K562 (cell line): ENCODE measurements around the gene C8A. TPM values are rescaled to one million over a fixed set of nuclear protein-coding genes. Genes with fewer than 3 reads are reported as not detected.

ENCODE experiments used
- ATAC-seq: fragments of 200-7000 bp; cut with Tn5 transposase; 3 replicates; pipeline ENCODE4 v1.9.1; 2020; ENCODE audit warnings: moderate library complexity
- BruUV-seq: library from RNA; stranded (reverse); fragments of 400-500 nt; replicated peaks from 2 replicates; lab custom pipeline; 2021; lab: Mats Ljungman, UMichigan
- CTCF ChIA-PET: fragments of 300-600 bp; formaldehyde crosslinking; extraction: SDS; loops from one replicate; lab custom pipeline; 2021; ENCODE audit warnings: low intra/inter-chr PET ratio; lab: Yijun Ruan, JAX
- POLR2A ChIA-PET: fragments of 300-600, 350-650 bp; sonication (Branson Sonifier 250); formaldehyde crosslinking; extraction: SDS; loops from one replicate; lab custom pipeline; 2021; ENCODE audit warnings: antibody characterized with exemption, inconsistent platforms; lab: Yijun Ruan, JAX
- DNase-seq, 4 experiments: peaks; one replicate each; pipeline versions ENCODE4 v3.0.0 to v3.0.0-alpha.2; 2011 to 2018; ENCODE audit warnings: low spot score in 3 of 4, mixed read lengths in 3 of 4; ENCODE audit errors: extremely low read depth in 1 of 4
- FAIRE-seq: peaks from 2 replicates; lab custom pipeline; 2011; peaks lifted over from hg19 to GRCh38; lab: Jason Lieb, UNC
- H2AFZ ChIP-seq: 2 replicates; pipeline ENCODE4 v1.6.0; 2011; ENCODE audit warnings: low read depth, low read length, control low read depth, inconsistent platforms
- H3K27ac ChIP-seq: fragments of 200-600 bp; 3 replicates; pipeline ENCODE4 v1.8.0; 2011; ENCODE audit warnings: low read depth, mild to moderate bottlenecking, control low read depth, inconsistent platforms, low read length, moderate library complexity, mixed read lengths; ENCODE audit errors: extremely low read depth
- H3K27me3 ChIP-seq, 2 experiments: fragments of 300-600 bp in 1 of 2; 2 replicates in 1 of 2; 3 replicates in 1 of 2; pipeline versions ENCODE4 v1.6.0 to v1.8.0; 2011; ENCODE audit warnings: inconsistent platforms in 2 of 2, low read length in 2 of 2, mild to moderate bottlenecking in 1 of 2, mixed read lengths in 1 of 2, moderate library complexity in 1 of 2; ENCODE audit not compliant: control insufficient read depth in 2 of 2, insufficient read depth in 2 of 2
- H3K36me3 ChIP-seq: fragments of 300-600 bp; 3 replicates; pipeline ENCODE4 v1.8.0; 2011; ENCODE audit warnings: mild to moderate bottlenecking, low read length, inconsistent platforms; ENCODE audit not compliant: control insufficient read depth, insufficient read depth
- H3K4me1 ChIP-seq, 2 experiments: fragments of 200-600 bp in 1 of 2; replicated peaks in 1 of 2; 2 replicates in 1 of 2; 3 replicates in 1 of 2; pipeline versions ENCODE4 v1.5.1 to v1.8.0; 2011; ENCODE audit warnings: inconsistent platforms in 2 of 2, low read length in 2 of 2, mild to moderate bottlenecking in 1 of 2, mixed read lengths in 1 of 2, moderate library complexity in 1 of 2; ENCODE audit not compliant: control insufficient read depth in 2 of 2, insufficient read depth in 2 of 2
- H3K4me2 ChIP-seq: 2 replicates; pipeline ENCODE4 v1.6.1; 2011; ENCODE audit warnings: low read length, control low read depth, inconsistent platforms, mixed read lengths; ENCODE audit not compliant: insufficient read depth
- H3K4me3 ChIP-seq: fragments of 200-600 bp; sonication (generic), shearing (Covaris generic); 2 replicates; pipeline ENCODE4 v1.5.1; 2016; ENCODE audit warnings: control low read depth, inconsistent platforms
- H3K79me2 ChIP-seq: fragments of 200-600 bp; 3 replicates; pipeline ENCODE4 v1.8.0; 2011; ENCODE audit warnings: low read length, inconsistent platforms; ENCODE audit not compliant: control insufficient read depth, insufficient read depth
- H3K9ac ChIP-seq, 2 experiments: 2 replicates each; pipeline versions ENCODE4 v1.6.0 to v1.6.1; 2011; ENCODE audit warnings: low read depth in 2 of 2, low read length in 2 of 2, control low read depth in 1 of 2, inconsistent platforms in 1 of 2, mild to moderate bottlenecking in 1 of 2, mixed read lengths in 1 of 2; ENCODE audit not compliant: insufficient read depth in 1 of 2
- H3K9me1 ChIP-seq: one replicate; pipeline ENCODE4 v1.6.0; 2011; ENCODE audit warnings: inconsistent platforms, mild to moderate bottlenecking, low read length, moderate library complexity; ENCODE audit not compliant: control insufficient read depth, insufficient read depth
- H3K9me3 ChIP-seq: replicated peaks from 2 replicates; pipeline ENCODE4 v1.5.1; 2011; ENCODE audit warnings: low read depth, low read length, inconsistent platforms; ENCODE audit not compliant: control insufficient read depth, insufficient read depth
- H4K20me1 ChIP-seq: replicated peaks from 2 replicates; pipeline ENCODE4 v1.6.1; 2011; ENCODE audit warnings: low read length, inconsistent platforms, mixed read lengths; ENCODE audit not compliant: control insufficient read depth, insufficient read depth
- CCNT2 ChIP-seq: IDR thresholded peaks from 2 replicates; pipeline ENCODE4 v1.6.1; 2011; ENCODE audit warnings: borderline replicate concordance, low read depth, mild to moderate bottlenecking, moderate library complexity, mixed read lengths, low read length; ENCODE audit not compliant: insufficient read length; ENCODE audit errors: extremely low read depth
- HDAC1 ChIP-seq, 2 experiments: fragments of 450-650 bp; IDR thresholded peaks; 2 replicates each; pipeline ENCODE4 v1.6.1; 2016 to 2017; ENCODE audit warnings: inconsistent platforms in 1 of 2, mild to moderate bottlenecking in 1 of 2, moderate library complexity in 1 of 2
- HMG20B ChIP-seq: fragments of 250-450 bp; sonication (Bioruptor Pico); IDR thresholded peaks from 2 replicates; pipeline ENCODE4 v1.5.0; 2021; ENCODE audit warnings: mild to moderate bottlenecking
- IFI16 ChIP-seq: fragments of 250-450 bp; sonication (Bioruptor Pico); IDR thresholded peaks from 2 replicates; pipeline ENCODE4 v2.1.2; 2022; ENCODE audit warnings: mild to moderate bottlenecking, inconsistent platforms
- NKRF ChIP-seq: fragments of 450-650 bp; IDR thresholded peaks from 2 replicates; pipeline ENCODE4 v1.6.1; 2016; ENCODE audit warnings: borderline replicate concordance
- PHB2 ChIP-seq: fragments of 450-650 bp; IDR thresholded peaks from 2 replicates; pipeline ENCODE4 v1.6.1; 2017; ENCODE audit warnings: low read depth
- RBM15 ChIP-seq: fragments of 200-400 bp; formaldehyde crosslinking; IDR thresholded peaks from 2 replicates; pipeline ENCODE4 v1.6.1; 2018; ENCODE audit warnings: mild to moderate bottlenecking, low read length, moderate library complexity; ENCODE audit not compliant: insufficient read depth
- SMARCA5 ChIP-seq: fragments of 450-650 bp; IDR thresholded peaks from 2 replicates; pipeline ENCODE4 v1.6.1; 2016
- SP1 ChIP-seq: sonication (generic); formaldehyde crosslinking; IDR thresholded peaks from 2 replicates; pipeline ENCODE4 v1.8.1; 2022; ENCODE audit warnings: mild to moderate bottlenecking, missing genetic modification reagents
- TFAP4 ChIP-seq: sonication (generic); formaldehyde crosslinking; IDR thresholded peaks from 2 replicates; pipeline ENCODE4 v1.8.0; 2022; ENCODE audit warnings: missing genetic modification reagents, mild to moderate bottlenecking, moderate library complexity, borderline replicate concordance
- XRCC3 ChIP-seq: fragments of 450-650 bp; IDR thresholded peaks from 2 replicates; pipeline ENCODE4 v1.6.1; 2017; ENCODE audit warnings: mild to moderate bottlenecking, moderate library complexity
- ZNF224 ChIP-seq: sonication (generic); formaldehyde crosslinking; IDR thresholded peaks from 2 replicates; pipeline ENCODE4 v1.8.0; 2022; ENCODE audit warnings: mild to moderate bottlenecking, missing genetic modification reagents
- WGBS: fragments of 100-300 bp; shearing (Covaris generic); methylation state at CpG from one replicate; pipeline ENCODE4 v1.1.6; 2016; ENCODE audit warnings: low coverage, mixed read lengths; ENCODE audit not compliant: insufficient coverage; ENCODE audit errors: missing lambda C conversion rate; 5-methylcytosine and 5-hydroxymethylcytosine counted together
- in situ Hi-C: fragments of 300-500 bp; cut with MboI; formaldehyde crosslinking; loops from 4 replicates; pipeline ENCODE4 v1.15.0; 2018; ENCODE audit warnings: inconsistent platforms, mixed read lengths
- intact Hi-C: fragments of 100-400 bp; cut with micrococcal nuclease; formaldehyde crosslinking; loops from 2 replicates; pipeline ENCODE4 v1.14.2; 2022
- polyA plus RNA-seq, 8 experiments: library from polyadenylated mRNA; depleted of rRNA in 4 of 8; stranded (reverse) in 5 of 8; unstranded in 3 of 8; fragments of >200 nt; fragmentation: Nextera tagmentation in 2 of 8; fragmentation: Illumina TruSeq in 1 of 8; extraction: Ambion mirVana in 2 of 8; extraction: Trizol in 1 of 8; gene quantifications; 2 replicates each; pipeline versions ENCODE4 v1.2.1 to v1.2.3, GENCODE V29; 2011 to 2014; ENCODE audit warnings: inconsistent platforms in 1 of 8, missing spikeins in 1 of 8
- total RNA-seq, 7 experiments: library from RNA; depleted of rRNA in 6 of 7; stranded (reverse); fragments of >200 nt in 6 of 7; fragmentation: Illumina TruSeq in 2 of 7; extraction: Trizol in 2 of 7; gene quantifications; 2 replicates each; pipeline versions ENCODE4 v1.2.1 to v1.2.3, GENCODE V29; 2011 to 2021; ENCODE audit warnings: low replicate concordance in 1 of 7

Gene C8A
- total and polyA plus RNA-seq, 9 of the 15 experiments (the other 6 are each of a cell fraction or from before 2014, with no cell fraction given): 0.09 TPM; not detected in 8

GRCh38 chr1:56816264-56816663 is 38.3 kb upstream of the C8A start:
- no peak for FAIRE-seq
- 0% methylated on average over 1 of the region's 1 CpG for WGBS
- TF ChIP-seq IFI16 (CRISPR knock-in tag) (no peak), CCNT2 (no peak), ZNF224 (CRISPR knock-in tag) (no peak), SMARCA5 (no peak), RBM15 (no peak), SP1 (CRISPR knock-in tag) (no peak), TFAP4 (CRISPR knock-in tag) (no peak), XRCC3 (no peak), HDAC1 (IDR thresholded peaks at IDR 0.05) (no peak), NKRF (no peak), HMG20B (CRISPR knock-in tag) (no peak), PHB2 (no peak)
- TF ChIP-seq, all 486 proteins: peak for 0

More at GRCh38 chr1:56816264-56816663, 38.3 kb upstream of the C8A start:
- no peaks in the 10 kb centered on the region for H3K36me3 ChIP-seq
- H3K79me2 ChIP-seq: no peaks in the 10 kb centered on the region
- H3K27ac ChIP-seq: no peak overlapping the region
- no peak overlapping the region for H3K9ac ChIP-seq
- no peak overlapping the region for H3K4me3 ChIP-seq
- intact Hi-C loops (no loop called here), in situ Hi-C loops (no loop called here)
- H3K27me3 ChIP-seq: peaks cover 0 to 4% of the 10 kb centered on the region in 2 experiments; a peak in 1 of 5 replicates
- no peak overlapping the region for H2AFZ ChIP-seq
- ATAC-seq (no peak), DNase-seq (no peak)
- H4K20me1 ChIP-seq: no peaks in the 10 kb centered on the region
- POLR2A ChIA-PET: interaction anchor here (0.6 to 0.7 kb wide), 2 partner anchors 37 to 297 kb away, joined by 3 to 4 read pairs; no protein-coding TSS in a partner anchor
- no peaks in the 10 kb centered on the region for H3K9me1 ChIP-seq
- H3K4me2 ChIP-seq: no peak overlapping the region
- CTCF ChIA-PET: no interaction called here
- H3K9me3 ChIP-seq: no peaks in the 10 kb centered on the region
- H3K4me1 ChIP-seq: no peaks in the 10 kb centered on the region
- BruUV-seq: no TSS peak
